ENCODE results near the gene PARVA.

Gene PARVA

GRCh38 chr11:12377106-12377823, at the start of gene PARVA:
Gene PARVA, plus strand, starts transcription at chr11:12377571. Its CDS starts 77 bp downstream, at chr11:12377648.
- ATAC-seq, result peak; percentile 89
- TF ChIP-seq ISL1 (CRISPR knock-in tag; IDR thresholded peaks at IDR 0.05) (no peak), RARB (CRISPR knock-in tag; IDR thresholded peaks at IDR 0.05) (no peak), ZFP30 (CRISPR knock-in tag; IDR thresholded peaks at IDR 0.05) (no peak), ZFP3 (CRISPR knock-in tag; IDR thresholded peaks at IDR 0.05) (no peak), CSRNP3 (CRISPR knock-in tag; IDR thresholded peaks at IDR 0.05) (no peak), BACH2 (CRISPR knock-in tag; IDR thresholded peaks at IDR 0.05; ENCODE audit: borderline replicate concordance) (no peak), OSR1 (CRISPR knock-in tag; IDR thresholded peaks at IDR 0.05) (no peak), GLIS3 (CRISPR knock-in tag; IDR thresholded peaks at IDR 0.05) (no peak), ZNF565 (CRISPR knock-in tag; conservative IDR thresholded peaks at IDR 0.05; ENCODE audit: low read depth) (no peak), ARNTL (CRISPR knock-in tag; IDR thresholded peaks at IDR 0.05; ENCODE audit: borderline replicate concordance, low read depth) (no peak), CREB5 (CRISPR knock-in tag; IDR thresholded peaks at IDR 0.05; ENCODE audit: low read depth) (no peak), ZNF70 (CRISPR knock-in tag; IDR thresholded peaks at IDR 0.05) (no peak), PPARA (CRISPR knock-in tag; IDR thresholded peaks at IDR 0.05; ENCODE audit: borderline replicate concordance) (no peak), TSHZ2 (CRISPR knock-in tag; IDR thresholded peaks at IDR 0.05) (no peak)

GRCh38 chr11:12329169-12329568, 48.2 kb upstream of the PARVA start:
- TF ChIP-seq GLIS3 (CRISPR knock-in tag; IDR thresholded peaks at IDR 0.05) (no peak), ZNF565 (CRISPR knock-in tag; conservative IDR thresholded peaks at IDR 0.05; ENCODE audit: low read depth) (no peak), ISL1 (CRISPR knock-in tag; IDR thresholded peaks at IDR 0.05) (no peak), BACH2 (CRISPR knock-in tag; IDR thresholded peaks at IDR 0.05; ENCODE audit: borderline replicate concordance) (no peak), SNAI2 (CRISPR knock-in tag; IDR thresholded peaks at IDR 0.05) (no peak), ZC3H10 (CRISPR knock-in tag; IDR thresholded peaks at IDR 0.05) (no peak), ZNF70 (CRISPR knock-in tag; IDR thresholded peaks at IDR 0.05) (no peak), POU6F1 (CRISPR knock-in tag; IDR thresholded peaks at IDR 0.05; ENCODE audit: borderline replicate concordance, low read depth) (no peak), PPARA (CRISPR knock-in tag; IDR thresholded peaks at IDR 0.05; ENCODE audit: borderline replicate concordance) (no peak)
- no peak for ATAC-seq

- peak; percentile 62 for TF ChIP-seq ISL1 (CRISPR knock-in tag; IDR thresholded peaks at IDR 0.05)
- peak; percentile 14; the same call in 1 of the 2 replicates for TF ChIP-seq ZFP3 (CRISPR knock-in tag; IDR thresholded peaks at IDR 0.05)
- TF ChIP-seq TCF4 (CRISPR knock-in tag; IDR thresholded peaks at IDR 0.05; ENCODE audit: borderline replicate concordance), result no peak
These were observed 47.6 kb upstream of the PARVA start for GRCh38 chr11:12329797-12330196.

GRCh38 chr11:12330485-12331231, 46.7 kb upstream of the PARVA start:
- no peak for TF ChIP-seq CSRNP3 (CRISPR knock-in tag; IDR thresholded peaks at IDR 0.05)
- no peak for TF ChIP-seq ZFP30 (CRISPR knock-in tag; IDR thresholded peaks at IDR 0.05)
- TF ChIP-seq ARNTL (CRISPR knock-in tag; IDR thresholded peaks at IDR 0.05; ENCODE audit: borderline replicate concordance, low read depth), result no peak
- TF ChIP-seq CREB5 (CRISPR knock-in tag; IDR thresholded peaks at IDR 0.05; ENCODE audit: low read depth), result no peak
- no peak for TF ChIP-seq SNAI2 (CRISPR knock-in tag; IDR thresholded peaks at IDR 0.05)
- TF ChIP-seq OSR1 (CRISPR knock-in tag; IDR thresholded peaks at IDR 0.05), result no peak
- TF ChIP-seq ZNF8 (CRISPR knock-in tag; IDR thresholded peaks at IDR 0.05), result no peak
- TF ChIP-seq ZFP3 (CRISPR knock-in tag; IDR thresholded peaks at IDR 0.05), result no peak
- peak; percentile 40 for ATAC-seq

More at GRCh38 chr11:12329797-12330196, 47.6 kb upstream of the PARVA start:
- peak; percentile 45 for ATAC-seq
